Measurements from ENCODE around the gene FSTL4. TPM values are rescaled to one million over a fixed set of nuclear protein-coding genes. Genes with fewer than 3 reads are reported as not detected.

FSTL4 gene
- polyA plus RNA-seq, 1 donor (not counting 4 experiments of a cell fraction or from before 2014, with no cell fraction given) = 1.7 TPM

GRCh38 chr5:133489632-133490031 is 122.7 kb downstream of the FSTL4 start:
- H3K27me3 ChIP-seq (ENCODE audit: control insufficient read depth, extremely low read depth, insufficient read depth, low read length) = peaks cover 6% of the 10 kb centered on the region
- dilution Hi-C loops (cut with MboI; ENCODE audit: extremely low pct_ligation_motif_present, low sequenced_read_pairs) = no loop called here
- H3K9ac ChIP-seq (ENCODE audit: control insufficient read depth, extremely low read depth, insufficient read depth, low read length) = no peak overlapping the region
- H3K9me3 ChIP-seq (ENCODE audit: control insufficient read depth, low read depth, low read length) = no peaks in the 10 kb centered on the region
- DNase-seq (ENCODE audit: low read depth, low spot score) (no peak), FAIRE-seq (no peak)
- TF ChIP-seq EZH2 (IDR thresholded peaks at IDR 0.05; ENCODE audit: low read length) = no peak
- TF ChIP-seq, protein P1, sequence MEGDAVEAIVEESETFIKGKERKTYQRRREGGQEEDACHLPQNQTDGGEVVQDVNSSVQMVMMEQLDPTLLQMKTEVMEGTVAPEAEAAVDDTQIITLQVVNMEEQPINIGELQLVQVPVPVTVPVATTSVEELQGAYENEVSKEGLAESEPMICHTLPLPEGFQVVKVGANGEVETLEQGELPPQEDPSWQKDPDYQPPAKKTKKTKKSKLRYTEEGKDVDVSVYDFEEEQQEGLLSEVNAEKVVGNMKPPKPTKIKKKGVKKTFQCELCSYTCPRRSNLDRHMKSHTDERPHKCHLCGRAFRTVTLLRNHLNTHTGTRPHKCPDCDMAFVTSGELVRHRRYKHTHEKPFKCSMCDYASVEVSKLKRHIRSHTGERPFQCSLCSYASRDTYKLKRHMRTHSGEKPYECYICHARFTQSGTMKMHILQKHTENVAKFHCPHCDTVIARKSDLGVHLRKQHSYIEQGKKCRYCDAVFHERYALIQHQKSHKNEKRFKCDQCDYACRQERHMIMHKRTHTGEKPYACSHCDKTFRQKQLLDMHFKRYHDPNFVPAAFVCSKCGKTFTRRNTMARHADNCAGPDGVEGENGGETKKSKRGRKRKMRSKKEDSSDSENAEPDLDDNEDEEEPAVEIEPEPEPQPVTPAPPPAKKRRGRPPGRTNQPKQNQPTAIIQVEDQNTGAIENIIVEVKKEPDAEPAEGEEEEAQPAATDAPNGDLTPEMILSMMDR (optimal IDR thresholded peaks at IDR 0.05 in 1 of 3, IDR thresholded peaks at IDR 0.05 in 1 of 3, conservative IDR thresholded peaks at IDR 0.05 in 1 of 3; ENCODE audit: extremely low read depth in 1 of 3, insufficient read depth in 2 of 3, low read length in 3 of 3) = peak; percentile 29 to 51 (median 48)
- H3K9me1 ChIP-seq (ENCODE audit: control insufficient read depth, extremely low read depth, insufficient read depth, low read length) = no peaks in the 10 kb centered on the region
- no peaks in the 10 kb centered on the region for H4K20me1 ChIP-seq (ENCODE audit: control insufficient read depth, extremely low read depth, insufficient read depth, low read length)
- no peaks in the 10 kb centered on the region for H3K36me3 ChIP-seq (ENCODE audit: control insufficient read depth in 2 of 2, extremely low read depth in 1 of 2, insufficient read depth in 2 of 2, low read length in 2 of 2)
- no peaks in the 10 kb centered on the region for H3K4me1 ChIP-seq (ENCODE audit: control insufficient read depth, extremely low read depth, insufficient read depth, low read length)
- no peaks in the 10 kb centered on the region for H3K79me2 ChIP-seq (ENCODE audit: control insufficient read depth, insufficient read depth, low read length)
- no peak overlapping the region for H3K4me2 ChIP-seq (ENCODE audit: control insufficient read depth, extremely low read depth, insufficient read depth, low read depth, low read length)
- no peak overlapping the region for H3K4me3 ChIP-seq (ENCODE audit: control insufficient read depth in 2 of 3, extremely low read depth in 1 of 3, insufficient read depth in 2 of 3, low read depth in 1 of 3, low read length in 3 of 3)
- no peak overlapping the region for H3K27ac ChIP-seq (ENCODE audit: control insufficient read depth, insufficient read depth, low read length)
- no peak overlapping the region for H2AFZ ChIP-seq (ENCODE audit: control insufficient read depth, low read length)

- no peaks in the 10 kb centered on the region for H3K4me1 ChIP-seq (ENCODE audit: control insufficient read depth, extremely low read depth, insufficient read depth, low read length)
- H3K9ac ChIP-seq (ENCODE audit: control insufficient read depth, extremely low read depth, insufficient read depth, low read length) = no peak overlapping the region
- TF ChIP-seq, protein P1 (optimal IDR thresholded peaks at IDR 0.05 in 1 of 3, IDR thresholded peaks at IDR 0.05 in 1 of 3, conservative IDR thresholded peaks at IDR 0.05 in 1 of 3; ENCODE audit: extremely low read depth in 1 of 3, insufficient read depth in 2 of 3, low read length in 3 of 3) = no peak
- no peak for TF ChIP-seq EZH2 (IDR thresholded peaks at IDR 0.05; ENCODE audit: low read length)
- H2AFZ ChIP-seq (ENCODE audit: control insufficient read depth, low read length) = no peak overlapping the region
- FAIRE-seq = no peak
- H4K20me1 ChIP-seq (ENCODE audit: control insufficient read depth, extremely low read depth, insufficient read depth, low read length) = no peaks in the 10 kb centered on the region
- no peaks in the 10 kb centered on the region for H3K9me1 ChIP-seq (ENCODE audit: control insufficient read depth, extremely low read depth, insufficient read depth, low read length)
- no peak overlapping the region for H3K4me3 ChIP-seq (ENCODE audit: control insufficient read depth in 2 of 3, extremely low read depth in 1 of 3, insufficient read depth in 2 of 3, low read depth in 1 of 3, low read length in 3 of 3)
- no peaks in the 10 kb centered on the region for H3K36me3 ChIP-seq (ENCODE audit: control insufficient read depth in 2 of 2, extremely low read depth in 1 of 2, insufficient read depth in 2 of 2, low read length in 2 of 2)
- H3K27ac ChIP-seq (ENCODE audit: control insufficient read depth, insufficient read depth, low read length) = no peak overlapping the region
- no peaks in the 10 kb centered on the region for H3K79me2 ChIP-seq (ENCODE audit: control insufficient read depth, insufficient read depth, low read length)
- DNase-seq (ENCODE audit: low read depth, low spot score) = no peak
- no peaks in the 10 kb centered on the region for H3K9me3 ChIP-seq (ENCODE audit: control insufficient read depth, low read depth, low read length)
- no peak overlapping the region for H3K4me2 ChIP-seq (ENCODE audit: control insufficient read depth, extremely low read depth, insufficient read depth, low read depth, low read length)
- H3K27me3 ChIP-seq (ENCODE audit: control insufficient read depth, extremely low read depth, insufficient read depth, low read length) = peaks cover 6% of the 10 kb centered on the region
- dilution Hi-C loops (cut with MboI; ENCODE audit: extremely low pct_ligation_motif_present, low sequenced_read_pairs) = no loop called here
These were observed 125.2 kb downstream of the FSTL4 start for GRCh38 chr5:133487093-133487492.

Data from keratinocyte (primary cell).